Measurements from ENCODE around the gene GSAP. TPM values are rescaled to one million over a fixed set of nuclear protein-coding genes. Genes with fewer than 3 reads are reported as not detected.

GSAP gene
- total and polyA plus RNA-seq, 4 donors: 3.7 to 24.1 (median 8.0) TPM

GRCh38 chr7:77409005-77409738, 7.0 kb downstream of the GSAP start:
- WGBS, 2 donors: 54 to 55% methylated on average over 7 of the region's 7 CpGs
- Histone ChIP-seq H3K27ac (ENCODE audit: low read depth in 1 of 2, low read length in 2 of 2) (no peak overlapping the region), H3K4me3 (ENCODE audit: low read length in 2 of 2) (no peak overlapping the region), H3K9me3 (ENCODE audit: control insufficient read depth, low read length) (no peaks in the 10 kb centered on the region), H3K4me1 (ENCODE audit: control insufficient read depth in 1 of 2, insufficient read depth in 2 of 2, low read length in 2 of 2) (no peaks in the 10 kb centered on the region), H3K27me3 (ENCODE audit: control insufficient read depth in 1 of 2, insufficient read depth in 2 of 2, low read length in 1 of 2) (no peaks in the 10 kb centered on the region), H3K36me3 (ENCODE audit: control insufficient read depth in 1 of 2, insufficient read depth in 2 of 2, low read length in 1 of 2) (no peaks in the 10 kb centered on the region)
- no peak for ATAC-seq (ENCODE audit: low FRiP score)
- DNase-seq: no peak
- intact Hi-C loops (cut with DNase I): no loop called here

DNA sequence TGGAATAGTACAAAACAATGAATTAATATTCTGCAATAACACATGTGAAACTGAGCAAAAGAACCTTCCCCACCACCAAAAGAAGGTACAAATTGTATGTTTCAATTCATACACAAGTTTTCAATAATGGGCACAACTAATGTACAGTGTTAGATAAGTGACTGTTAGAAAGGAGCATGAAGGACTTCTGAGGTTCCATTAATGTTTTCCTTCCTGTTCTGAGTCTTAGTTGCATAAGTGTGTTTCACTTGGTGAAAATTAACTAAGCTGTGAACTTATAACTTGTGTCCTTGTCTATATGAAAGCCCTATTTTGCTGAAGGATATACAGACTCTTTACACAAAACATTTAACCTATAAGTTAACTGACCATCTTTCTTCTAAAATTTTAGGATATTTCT, 8.2 kb downstream of the GSAP start:
- Histone ChIP-seq H3K4me3 (ENCODE audit: low read length in 2 of 2) (no peak overlapping the region), H3K27me3 (ENCODE audit: control insufficient read depth in 1 of 2, insufficient read depth in 2 of 2, low read length in 1 of 2) (no peaks in the 10 kb centered on the region), H3K4me1 (ENCODE audit: control insufficient read depth in 1 of 2, insufficient read depth in 2 of 2, low read length in 2 of 2) (no peaks in the 10 kb centered on the region), H3K27ac (ENCODE audit: low read depth in 1 of 2, low read length in 2 of 2) (no peak overlapping the region), H3K36me3 (ENCODE audit: control insufficient read depth in 1 of 2, insufficient read depth in 2 of 2, low read length in 1 of 2) (no peaks in the 10 kb centered on the region), H3K9me3 (ENCODE audit: control insufficient read depth, low read length) (no peaks in the 10 kb centered on the region)
- DNase-seq: no peak
- intact Hi-C loops (cut with DNase I): no loop called here
- no peak for ATAC-seq (ENCODE audit: low FRiP score)

DNA sequence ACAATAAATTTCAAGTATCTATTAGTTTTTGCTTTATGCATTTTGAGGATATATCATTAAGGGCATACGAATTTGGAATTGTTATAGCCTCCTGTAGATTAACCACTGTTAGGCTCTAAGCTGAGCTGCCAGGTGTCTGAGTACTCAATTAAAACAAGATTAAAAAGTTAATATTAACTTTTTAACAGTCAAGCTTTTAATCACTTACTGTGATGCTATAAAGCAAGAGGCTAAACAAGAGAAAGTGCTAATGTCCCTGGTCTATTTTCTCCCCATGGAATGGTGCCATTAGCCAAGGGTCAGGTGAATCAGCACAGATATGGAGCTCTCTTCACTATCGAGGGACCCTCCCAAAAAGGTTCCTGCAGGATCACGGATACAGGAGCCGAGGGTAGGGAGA, 9.7 kb downstream of the GSAP start:
- Histone ChIP-seq H3K36me3 (ENCODE audit: control insufficient read depth in 1 of 2, insufficient read depth in 2 of 2, low read length in 1 of 2) (no peaks in the 10 kb centered on the region), H3K27ac (ENCODE audit: low read depth in 1 of 2, low read length in 2 of 2) (no peak overlapping the region), H3K9me3 (ENCODE audit: control insufficient read depth, low read length) (no peaks in the 10 kb centered on the region), H3K27me3 (ENCODE audit: control insufficient read depth in 1 of 2, insufficient read depth in 2 of 2, low read length in 1 of 2) (no peaks in the 10 kb centered on the region), H3K4me1 (ENCODE audit: control insufficient read depth in 1 of 2, insufficient read depth in 2 of 2, low read length in 2 of 2) (no peaks in the 10 kb centered on the region), H3K4me3 (ENCODE audit: low read length in 2 of 2) (no peak overlapping the region)
- DNase-seq (no peak), ATAC-seq (ENCODE audit: low FRiP score) (no peak)
- intact Hi-C loops (cut with DNase I): no loop called here
- WGBS, 2 donors: 85 to 86% methylated on average over 4 of the region's 4 CpGs

DNA sequence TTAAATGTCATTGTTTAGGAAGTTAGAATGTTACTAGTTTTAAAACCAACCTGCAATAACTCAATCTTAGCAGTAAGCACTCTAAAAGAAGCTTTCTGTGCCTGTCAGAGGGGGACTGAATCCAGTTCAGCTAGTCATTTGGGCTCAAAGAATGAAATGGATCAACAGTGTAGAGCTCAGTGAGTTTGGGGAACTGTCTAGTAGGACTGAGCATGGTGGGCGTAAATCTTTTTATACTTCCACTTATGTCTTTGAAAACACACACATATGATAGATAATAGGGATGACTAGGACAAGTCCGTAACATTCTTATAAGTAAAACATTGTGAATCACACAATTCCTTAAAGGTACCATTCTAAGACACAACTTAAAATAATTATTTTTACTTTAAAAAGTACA, 11.5 kb downstream of the GSAP start:
- no peak overlapping the region for H3K27ac ChIP-seq (ENCODE audit: low read depth in 1 of 2, low read length in 2 of 2)
- H3K9me3 ChIP-seq (ENCODE audit: control insufficient read depth, low read length): no peaks in the 10 kb centered on the region
- intact Hi-C loops (cut with DNase I): no loop called here
- no peaks in the 10 kb centered on the region for H3K4me1 ChIP-seq (ENCODE audit: control insufficient read depth in 1 of 2, insufficient read depth in 2 of 2, low read length in 2 of 2)
- ATAC-seq (ENCODE audit: low FRiP score) (no peak), DNase-seq (no peak)
- 91 to 92% methylated on average over 2 of the region's 2 CpGs for WGBS, 2 donors
- H3K27me3 ChIP-seq (ENCODE audit: control insufficient read depth in 1 of 2, insufficient read depth in 2 of 2, low read length in 1 of 2): no peaks in the 10 kb centered on the region
- no peak overlapping the region for H3K4me3 ChIP-seq (ENCODE audit: low read length in 2 of 2)
- H3K36me3 ChIP-seq (ENCODE audit: control insufficient read depth in 1 of 2, insufficient read depth in 2 of 2, low read length in 1 of 2): no peaks in the 10 kb centered on the region

- no peak overlapping the region for H3K27ac ChIP-seq (ENCODE audit: low read depth in 1 of 2, low read length in 2 of 2)
- DNase-seq (no peak), ATAC-seq (ENCODE audit: low FRiP score) (no peak)
- intact Hi-C loops (cut with DNase I): no loop called here
- WGBS, 2 donors: 47 to 52% methylated on average over 2 of the region's 2 CpGs
- H3K27me3 ChIP-seq (ENCODE audit: control insufficient read depth in 1 of 2, insufficient read depth in 2 of 2, low read length in 1 of 2): no peaks in the 10 kb centered on the region
- no peaks in the 10 kb centered on the region for H3K36me3 ChIP-seq (ENCODE audit: control insufficient read depth in 1 of 2, insufficient read depth in 2 of 2, low read length in 1 of 2)
- no peak overlapping the region for H3K4me3 ChIP-seq (ENCODE audit: low read length in 2 of 2)
- H3K4me1 ChIP-seq (ENCODE audit: control insufficient read depth in 1 of 2, insufficient read depth in 2 of 2, low read length in 2 of 2): no peaks in the 10 kb centered on the region
- H3K9me3 ChIP-seq (ENCODE audit: control insufficient read depth, low read length): no peaks in the 10 kb centered on the region
Measured at GRCh38 chr7:77403957-77404356, 12.2 kb downstream of the GSAP start.

GRCh38 chr7:77402818-77403217, 13.3 kb downstream of the GSAP start:
- intact Hi-C loops (cut with DNase I): no loop called here
- Histone ChIP-seq H3K4me3 (ENCODE audit: low read length in 2 of 2) (no peak overlapping the region), H3K27me3 (ENCODE audit: control insufficient read depth in 1 of 2, insufficient read depth in 2 of 2, low read length in 1 of 2) (no peaks in the 10 kb centered on the region), H3K9me3 (ENCODE audit: control insufficient read depth, low read length) (no peaks in the 10 kb centered on the region), H3K4me1 (ENCODE audit: control insufficient read depth in 1 of 2, insufficient read depth in 2 of 2, low read length in 2 of 2) (no peaks in the 10 kb centered on the region), H3K27ac (ENCODE audit: low read depth in 1 of 2, low read length in 2 of 2) (no peak overlapping the region), H3K36me3 (ENCODE audit: control insufficient read depth in 1 of 2, insufficient read depth in 2 of 2, low read length in 1 of 2) (no peaks in the 10 kb centered on the region)
- DNase-seq (no peak), ATAC-seq (ENCODE audit: low FRiP score) (no peak)
- WGBS, 2 donors: 69 to 75% methylated on average over 1 of the region's 1 CpG

GRCh38 chr7:77401002-77401401, 15.1 kb downstream of the GSAP start:
- DNase-seq (no peak), ATAC-seq (ENCODE audit: low FRiP score) (no peak)
- intact Hi-C loops (cut with DNase I): no loop called here
- Histone ChIP-seq H3K36me3 (ENCODE audit: control insufficient read depth in 1 of 2, insufficient read depth in 2 of 2, low read length in 1 of 2) (no peaks in the 10 kb centered on the region), H3K27me3 (ENCODE audit: control insufficient read depth in 1 of 2, insufficient read depth in 2 of 2, low read length in 1 of 2) (no peaks in the 10 kb centered on the region), H3K4me3 (ENCODE audit: low read length in 2 of 2) (no peak overlapping the region), H3K9me3 (ENCODE audit: control insufficient read depth, low read length) (no peaks in the 10 kb centered on the region), H3K4me1 (ENCODE audit: control insufficient read depth in 1 of 2, insufficient read depth in 2 of 2, low read length in 2 of 2) (no peaks in the 10 kb centered on the region), H3K27ac (ENCODE audit: low read depth in 1 of 2, low read length in 2 of 2) (no peak overlapping the region)
- 94 to 98% methylated on average over 2 of the region's 2 CpGs for WGBS, 2 donors

GRCh38 chr7:77399816-77400215, 16.3 kb downstream of the GSAP start:
- no peak overlapping the region for H3K4me3 ChIP-seq (ENCODE audit: low read length in 2 of 2)
- H3K9me3 ChIP-seq (ENCODE audit: control insufficient read depth, low read length): no peaks in the 10 kb centered on the region
- H3K27me3 ChIP-seq (ENCODE audit: control insufficient read depth in 1 of 2, insufficient read depth in 2 of 2, low read length in 1 of 2): no peaks in the 10 kb centered on the region
- no peak overlapping the region for H3K27ac ChIP-seq (ENCODE audit: low read depth in 1 of 2, low read length in 2 of 2)
- no peaks in the 10 kb centered on the region for H3K36me3 ChIP-seq (ENCODE audit: control insufficient read depth in 1 of 2, insufficient read depth in 2 of 2, low read length in 1 of 2)
- DNase-seq (no peak), ATAC-seq (ENCODE audit: low FRiP score) (no peak)
- 91 to 98% methylated on average over 2 of the region's 2 CpGs for WGBS, 2 donors
- H3K4me1 ChIP-seq (ENCODE audit: control insufficient read depth in 1 of 2, insufficient read depth in 2 of 2, low read length in 2 of 2): no peaks in the 10 kb centered on the region
- intact Hi-C loops (cut with DNase I): no loop called here

GRCh38 chr7:77396894-77397547, 19.1 kb downstream of the GSAP start:
- Histone ChIP-seq H3K36me3 (ENCODE audit: control insufficient read depth in 1 of 2, insufficient read depth in 2 of 2, low read length in 1 of 2) (peaks cover 0 to 5% of the 10 kb centered on the region in 2 donors), H3K4me1 (ENCODE audit: control insufficient read depth in 1 of 2, insufficient read depth in 2 of 2, low read length in 2 of 2) (no peaks in the 10 kb centered on the region), H3K27ac (ENCODE audit: low read depth in 1 of 2, low read length in 2 of 2) (no peak overlapping the region), H3K9me3 (ENCODE audit: control insufficient read depth, low read length) (no peaks in the 10 kb centered on the region), H3K27me3 (ENCODE audit: control insufficient read depth in 1 of 2, insufficient read depth in 2 of 2, low read length in 1 of 2) (no peaks in the 10 kb centered on the region), H3K4me3 (ENCODE audit: low read length in 2 of 2) (no peak overlapping the region)
- intact Hi-C loops (cut with DNase I): no loop called here
- WGBS, 2 donors: 97% methylated on average over 2 of the region's 2 CpGs
- ATAC-seq (ENCODE audit: low FRiP score) (no peak), DNase-seq (no peak)
